ENCODE measurements around the gene ZNF221.

The ZNF221 gene

DNA sequence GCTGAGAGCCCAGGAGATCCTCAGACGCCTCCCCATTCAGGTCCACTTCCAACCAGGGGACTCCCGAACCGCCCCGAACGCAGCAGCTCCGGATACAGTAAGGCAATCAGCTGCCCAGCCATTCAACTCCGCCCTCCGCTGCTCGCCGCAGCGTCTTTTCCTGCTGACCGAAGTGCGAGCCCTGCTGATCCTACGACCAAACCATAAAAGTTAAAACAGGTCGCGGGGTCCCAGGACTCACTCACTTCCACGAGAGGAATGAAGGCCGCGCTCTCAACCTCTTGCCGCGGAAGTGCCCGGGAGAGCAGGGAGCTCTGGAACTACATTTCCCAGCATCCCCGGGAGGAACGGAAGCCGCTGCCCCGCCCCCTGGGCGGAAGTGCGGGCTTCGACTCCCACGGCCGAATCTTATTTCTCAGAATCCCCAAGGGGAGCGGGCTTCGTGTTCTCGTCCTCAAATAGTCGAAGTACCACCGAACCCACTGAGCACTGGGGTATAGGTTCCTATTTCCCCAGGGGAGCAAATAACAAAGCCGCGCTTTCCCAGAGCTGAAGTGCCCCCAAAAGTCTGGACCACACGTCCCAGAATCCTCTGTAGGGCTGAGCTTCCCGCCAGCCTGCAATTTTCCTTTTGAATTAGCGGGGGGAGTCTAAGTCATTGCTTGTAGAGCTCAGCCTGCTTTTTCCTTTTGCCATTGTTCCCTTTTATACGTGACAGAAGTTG, 15.9 kb upstream of the ZNF221 start, which contains the start of gene ZNF45:
ZNF45 (minus strand) TSS at position 298 of the 724 bp plus-strand sequence. CDS start 13,097 bp downstream, outside the sequence.
- Histone ChIP-seq H2AFZ (ENCODE audit: low read depth, low read length, severe bottlenecking) (peak within 1 kb of the TSS; percentile 98), H3K36me3 (ENCODE audit: low read length) (peaks cover 6% of the 10 kb centered on the region; the same call in 1 of the 2 replicates), H3K9me3 (ENCODE audit: insufficient read depth, low read length) (peaks cover 7% of the 10 kb centered on the region), H3K4me2 (ENCODE audit: low read depth, low read length, poor library complexity, severe bottlenecking) (peak within 1 kb of the TSS; percentile 84), H3K9me2 (replicated peaks; ENCODE audit: insufficient read depth, low read length) (no peaks in the 10 kb centered on the region), H3F3A (ENCODE audit: insufficient read depth) (no peaks in the 10 kb centered on the region), H3K4me3 (ENCODE audit: insufficient read depth, low read length, poor library complexity, severe bottlenecking) (peak within 1 kb of the TSS; percentile 90), H4K20me1 (ENCODE audit: low read depth, low read length) (no peaks in the 10 kb centered on the region), H3K79me2 (ENCODE audit: insufficient read depth, low read length) (no peaks in the 10 kb centered on the region; the same call in 1 of the 2 replicates), H3K27me3 (ENCODE audit: low read length) (no peaks in the 10 kb centered on the region), H3K27ac (ENCODE audit: low read depth, low read length) (0 out of 2 replicates have a peak within 1 kb of the TSS, but pooled peaks have one; percentile 27), H3K9ac (ENCODE audit: low read length) (peak within 1 kb of the TSS; percentile 81)
- no peak for TF ChIP-seq EZH2phosphoT487 (conservative IDR thresholded peaks at IDR 0.05; ENCODE audit: low read length)
- TF ChIP-seq, protein P1, sequence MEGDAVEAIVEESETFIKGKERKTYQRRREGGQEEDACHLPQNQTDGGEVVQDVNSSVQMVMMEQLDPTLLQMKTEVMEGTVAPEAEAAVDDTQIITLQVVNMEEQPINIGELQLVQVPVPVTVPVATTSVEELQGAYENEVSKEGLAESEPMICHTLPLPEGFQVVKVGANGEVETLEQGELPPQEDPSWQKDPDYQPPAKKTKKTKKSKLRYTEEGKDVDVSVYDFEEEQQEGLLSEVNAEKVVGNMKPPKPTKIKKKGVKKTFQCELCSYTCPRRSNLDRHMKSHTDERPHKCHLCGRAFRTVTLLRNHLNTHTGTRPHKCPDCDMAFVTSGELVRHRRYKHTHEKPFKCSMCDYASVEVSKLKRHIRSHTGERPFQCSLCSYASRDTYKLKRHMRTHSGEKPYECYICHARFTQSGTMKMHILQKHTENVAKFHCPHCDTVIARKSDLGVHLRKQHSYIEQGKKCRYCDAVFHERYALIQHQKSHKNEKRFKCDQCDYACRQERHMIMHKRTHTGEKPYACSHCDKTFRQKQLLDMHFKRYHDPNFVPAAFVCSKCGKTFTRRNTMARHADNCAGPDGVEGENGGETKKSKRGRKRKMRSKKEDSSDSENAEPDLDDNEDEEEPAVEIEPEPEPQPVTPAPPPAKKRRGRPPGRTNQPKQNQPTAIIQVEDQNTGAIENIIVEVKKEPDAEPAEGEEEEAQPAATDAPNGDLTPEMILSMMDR (IDR thresholded peaks at IDR 0.05; ENCODE audit: insufficient read depth, low read length, poor library complexity, severe bottlenecking) = no peak

DNA sequence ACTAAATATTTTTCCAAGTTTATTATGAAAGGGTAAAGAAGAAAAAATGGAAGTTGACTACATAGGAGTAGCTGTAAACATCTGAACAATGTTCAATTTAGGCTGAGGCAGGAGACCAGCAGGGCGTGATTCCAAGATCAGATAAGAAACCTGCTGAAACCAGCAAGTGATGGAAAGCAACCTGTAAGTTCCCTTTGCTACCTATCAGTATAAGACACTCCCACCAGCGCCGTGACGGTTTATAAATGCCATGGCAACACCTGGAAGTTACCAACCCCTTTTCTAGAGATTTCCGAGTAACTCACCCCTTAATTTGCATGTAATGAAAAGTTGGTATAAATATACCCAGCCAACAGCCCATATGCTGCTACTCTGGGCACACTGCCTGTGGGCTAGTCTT, 14.8 kb upstream of the ZNF221 start:
- Histone ChIP-seq H2AFZ (ENCODE audit: low read depth, low read length, severe bottlenecking) (peak overlapping the region; percentile 98), H3K79me2 (ENCODE audit: insufficient read depth, low read length) (no peaks in the 10 kb centered on the region; the same call in 1 of the 2 replicates), H3K4me2 (ENCODE audit: low read depth, low read length, poor library complexity, severe bottlenecking) (no peak overlapping the region)

DNA sequence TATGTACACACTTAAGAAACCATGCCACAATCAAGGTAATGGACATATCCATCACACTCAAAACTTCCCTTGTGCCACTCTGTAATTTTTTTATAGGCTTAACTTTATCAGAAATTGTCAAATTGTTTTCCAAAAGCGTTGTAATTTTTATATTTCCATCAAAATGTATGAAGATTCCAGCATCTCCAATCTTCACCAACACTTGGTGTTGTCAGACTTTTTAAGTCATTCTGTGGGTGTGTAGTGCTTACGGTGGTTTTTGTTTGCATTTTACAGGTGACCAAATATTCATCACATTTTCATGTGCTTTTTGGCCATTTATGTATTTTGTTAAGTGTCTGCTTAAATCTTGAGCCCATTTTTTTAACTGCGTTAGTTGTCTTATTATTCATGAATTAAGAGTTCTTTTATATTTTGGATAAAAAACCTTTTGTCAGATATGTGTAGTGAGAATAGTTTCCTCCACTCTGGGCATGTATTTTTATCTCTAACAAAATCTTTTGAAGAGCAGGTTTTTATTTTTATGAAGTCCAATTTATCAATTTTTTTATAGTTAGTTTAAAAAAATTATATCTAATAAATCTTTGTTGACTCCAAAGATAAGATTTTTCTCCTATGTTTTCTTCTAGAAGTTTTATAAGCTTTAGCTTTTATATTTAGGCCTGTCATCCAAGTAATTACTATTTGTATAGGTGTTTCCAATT, 11.3 kb upstream of the ZNF221 start:
- Histone ChIP-seq H3K9me2 (replicated peaks; ENCODE audit: insufficient read depth, low read length) (no peaks in the 10 kb centered on the region), H3K27me3 (ENCODE audit: low read length) (no peaks in the 10 kb centered on the region), H3K9ac (ENCODE audit: low read length) (no peak overlapping the region), H3K4me2 (ENCODE audit: low read depth, low read length, poor library complexity, severe bottlenecking) (no peak overlapping the region), H3K36me3 (ENCODE audit: low read length) (0 out of 2 replicates have a peak, but pooled peaks cover 2% of the 10 kb centered on the region), H3K4me3 (ENCODE audit: insufficient read depth, low read length, poor library complexity, severe bottlenecking) (no peak overlapping the region), H3K79me2 (ENCODE audit: insufficient read depth, low read length) (no peaks in the 10 kb centered on the region), H2AFZ (ENCODE audit: low read depth, low read length, severe bottlenecking) (no peak overlapping the region), H3K9me3 (ENCODE audit: insufficient read depth, low read length) (peaks cover 7% of the 10 kb centered on the region), H3K27ac (ENCODE audit: low read depth, low read length) (no peak overlapping the region), H4K20me1 (ENCODE audit: low read depth, low read length) (no peaks in the 10 kb centered on the region), H3F3A (ENCODE audit: insufficient read depth) (no peaks in the 10 kb centered on the region)
- TF ChIP-seq, protein P1 (IDR thresholded peaks at IDR 0.05; ENCODE audit: insufficient read depth, low read length, poor library complexity, severe bottlenecking) = no peak
- TF ChIP-seq EZH2phosphoT487 (conservative IDR thresholded peaks at IDR 0.05; ENCODE audit: low read length) = no peak

More for the DNA sequence above, 14.8 kb upstream of the ZNF221 start:
- Histone ChIP-seq H3K36me3 (ENCODE audit: low read length) (peaks cover 6% of the 10 kb centered on the region; the same call in 1 of the 2 replicates), H3K4me3 (ENCODE audit: insufficient read depth, low read length, poor library complexity, severe bottlenecking) (no peak overlapping the region), H3F3A (ENCODE audit: insufficient read depth) (no peaks in the 10 kb centered on the region), H3K27ac (ENCODE audit: low read depth, low read length) (no peak overlapping the region), H3K9me2 (replicated peaks; ENCODE audit: insufficient read depth, low read length) (no peaks in the 10 kb centered on the region), H4K20me1 (ENCODE audit: low read depth, low read length) (no peaks in the 10 kb centered on the region), H3K9ac (ENCODE audit: low read length) (no peak overlapping the region), H3K27me3 (ENCODE audit: low read length) (no peaks in the 10 kb centered on the region), H3K9me3 (ENCODE audit: insufficient read depth, low read length) (peaks cover 7% of the 10 kb centered on the region)
- TF ChIP-seq, protein P1 (IDR thresholded peaks at IDR 0.05; ENCODE audit: insufficient read depth, low read length, poor library complexity, severe bottlenecking) = no peak
- no peak for TF ChIP-seq EZH2phosphoT487 (conservative IDR thresholded peaks at IDR 0.05; ENCODE audit: low read length)

Data from SU-DHL-6 (cell line).